Measurements from ENCODE around the gene L1CAM.

L1CAM gene

DNA sequence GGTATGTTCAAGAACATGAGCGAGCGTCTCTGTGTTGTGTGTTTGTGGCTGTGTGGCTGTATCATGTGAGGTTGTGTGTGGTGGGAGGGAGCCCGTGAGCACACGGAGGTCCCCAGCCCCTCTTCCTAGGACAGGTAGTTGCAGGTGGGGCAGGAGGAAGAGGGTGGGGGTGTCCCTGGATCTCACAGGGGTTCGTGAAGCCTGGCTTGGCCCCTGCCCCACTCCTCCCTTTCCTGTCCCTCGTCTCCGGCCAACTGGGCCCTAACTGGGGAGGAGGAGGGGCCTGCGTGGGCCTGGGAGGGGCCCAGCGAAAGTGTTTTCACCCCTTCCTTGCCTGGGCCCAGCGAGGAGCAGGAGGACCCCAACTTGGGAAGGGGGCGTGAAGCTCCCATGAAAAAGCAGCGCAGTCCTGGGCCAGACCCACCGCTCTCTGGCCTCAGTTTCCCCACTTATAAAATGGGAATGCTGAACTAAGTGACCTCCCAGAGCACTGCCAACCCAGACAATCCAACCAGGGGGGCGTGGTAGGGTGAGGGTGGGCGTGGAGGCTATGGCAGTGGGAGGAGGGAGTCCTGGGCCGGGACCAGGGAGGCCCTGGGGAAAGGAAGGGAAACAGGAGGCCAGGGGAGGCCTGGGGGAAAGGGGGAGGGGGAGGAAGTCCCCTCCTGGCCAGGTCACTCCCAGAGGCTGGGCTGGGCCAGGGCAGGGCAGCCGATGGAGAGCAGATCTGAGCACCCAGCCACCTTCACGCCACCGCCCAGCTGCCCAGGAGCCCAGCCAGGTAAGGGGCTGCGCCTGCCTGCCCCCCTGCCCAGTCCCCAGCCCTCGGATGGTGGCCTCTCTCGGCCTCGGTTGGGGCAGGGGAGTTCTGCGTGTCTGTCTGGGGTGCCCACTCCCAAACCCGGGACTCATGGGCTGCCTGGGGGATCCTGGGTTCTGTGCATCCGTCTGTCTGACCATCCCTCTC, 18.3 kb upstream of the L1CAM start, which contains the start of gene AVPR2:
AVPR2 (plus strand) TSS at position 683 of the 967 bp plus-strand sequence. CDS start 473 bp downstream, outside the sequence.
- peak in 1 of 10 donors; percentile 48 for DNase-seq
- intact Hi-C loops (cut with DNase I) = no loop called here

DNA sequence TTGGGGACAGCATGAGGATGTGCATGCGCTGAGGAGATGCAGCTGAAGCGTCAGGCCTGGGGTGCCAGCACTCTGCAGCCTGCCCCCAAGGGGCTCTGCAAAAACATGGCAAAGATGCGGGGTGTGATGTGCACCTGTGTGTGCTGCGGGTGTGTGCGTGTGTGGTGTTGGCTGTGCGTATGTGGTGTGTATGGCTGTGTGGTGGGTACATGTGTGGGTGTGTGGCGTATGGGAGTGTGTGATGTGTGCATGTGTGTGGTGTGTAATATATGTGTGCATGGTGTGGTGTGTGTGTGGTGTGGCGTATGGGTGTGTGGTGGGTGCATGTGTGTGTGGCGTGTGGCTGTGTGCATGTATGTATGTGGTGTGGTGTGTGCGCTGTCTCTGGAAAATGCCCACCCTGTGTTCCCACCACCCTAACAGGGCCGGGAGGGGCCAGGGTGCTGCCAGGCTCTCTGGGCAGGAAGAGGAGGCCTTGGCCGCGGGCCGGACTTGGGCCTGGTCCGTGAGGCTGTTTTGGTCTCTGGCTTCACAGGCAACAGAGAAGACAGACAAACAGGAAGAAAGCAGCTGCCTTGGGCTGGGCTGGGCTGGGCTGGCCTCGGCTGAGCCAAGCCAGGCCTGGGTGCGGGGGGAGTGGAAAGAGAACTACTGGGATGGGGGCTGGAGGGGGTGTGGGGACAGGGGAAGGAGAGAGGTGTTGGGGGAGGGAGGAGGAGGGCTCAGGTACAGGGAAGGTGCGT, 17.4 kb upstream of the L1CAM start:
- peak in 1 of 10 donors; percentile 57 for DNase-seq
- intact Hi-C loops (cut with DNase I) = no loop called here

DNA sequence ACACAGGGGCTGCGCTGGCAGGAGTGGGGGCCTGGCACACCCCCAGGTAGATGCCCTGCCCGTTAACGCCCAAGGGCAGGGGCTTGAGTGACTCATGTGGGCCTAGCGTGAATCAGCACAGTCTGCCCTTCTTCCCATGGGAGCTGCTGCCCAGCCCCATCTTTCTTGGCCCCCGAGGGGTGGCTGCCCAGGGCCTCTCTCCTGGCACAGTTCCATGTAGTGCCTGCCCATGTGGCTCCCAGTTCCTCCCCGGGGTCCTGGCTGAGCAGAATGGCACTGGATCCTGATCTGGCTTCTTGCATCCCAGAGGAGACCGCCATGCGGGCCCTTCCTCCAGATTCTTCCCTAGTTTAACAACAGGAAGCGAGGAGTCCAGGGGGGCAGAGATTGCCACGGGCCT, 16.4 kb upstream of the L1CAM start:
- DNase-seq = peak in 1 of 10 donors; percentile 33
- intact Hi-C loops (cut with DNase I) = no loop called here

DNA sequence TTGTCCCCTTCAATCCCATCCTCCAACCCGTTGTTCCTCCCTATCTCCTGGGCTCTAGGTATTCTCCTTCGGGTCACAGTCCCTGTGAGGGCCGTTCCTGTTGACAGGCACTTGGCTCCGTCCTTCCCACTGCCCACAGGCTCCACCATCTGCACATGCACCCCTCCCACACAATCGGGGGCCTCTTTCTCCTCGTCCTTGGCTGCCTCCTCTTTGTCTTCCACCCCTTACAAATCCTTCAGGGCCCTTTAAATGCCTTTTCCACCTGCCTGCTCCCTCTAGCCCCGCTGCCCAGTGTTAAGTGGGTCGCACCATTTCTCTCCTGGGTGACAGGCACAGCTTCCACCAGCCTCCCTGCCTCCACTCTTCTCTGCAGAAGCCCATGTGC, 15.8 kb upstream of the L1CAM start:
- DNase-seq = peak in 1 of 10 donors; percentile 39
- intact Hi-C loops (cut with DNase I) = no loop called here

DNA sequence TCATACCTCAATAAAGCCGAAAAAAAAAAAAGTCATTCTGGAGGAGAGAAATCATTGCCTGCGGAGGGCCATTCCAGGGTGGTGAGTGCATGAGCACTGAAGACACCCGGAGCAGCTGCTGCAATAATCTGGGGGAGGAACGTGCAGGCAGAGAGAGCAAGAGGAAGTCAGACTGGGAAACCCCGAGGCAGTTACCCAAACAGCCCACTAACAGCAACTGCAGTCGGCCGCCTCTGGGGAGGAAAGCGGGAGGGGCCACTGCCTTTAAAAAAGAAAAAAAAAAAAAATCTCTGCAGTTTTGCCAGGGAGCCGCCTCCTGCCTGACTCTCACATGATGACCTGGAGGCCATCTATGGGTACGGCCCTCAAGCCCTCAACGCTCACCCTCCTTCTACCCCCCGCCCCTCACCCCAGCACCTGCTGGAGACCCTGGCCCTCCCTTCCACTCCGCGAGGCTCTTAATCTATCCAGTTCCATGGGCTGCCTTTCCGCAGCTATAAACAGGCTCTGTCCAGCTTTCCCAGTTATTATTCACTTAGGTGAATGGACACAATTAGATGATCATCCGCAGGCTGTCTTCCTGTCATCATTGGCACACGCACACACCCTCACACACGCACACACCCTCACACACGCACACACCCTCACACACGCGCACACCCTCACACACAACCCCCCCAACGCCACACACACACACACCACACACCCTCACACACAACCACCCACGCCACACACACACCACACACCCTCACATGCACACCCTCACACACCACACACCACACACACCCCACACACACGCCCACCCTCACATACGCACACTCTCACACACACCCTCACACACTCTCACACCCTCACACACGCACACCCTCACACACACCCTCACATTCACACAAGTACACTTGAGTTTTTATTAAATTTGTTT, 15.1 kb upstream of the L1CAM start:
- intact Hi-C loops (cut with DNase I) = no loop called here
- peak in 2 of 10 donors; percentile 62 to 83 for DNase-seq

DNA sequence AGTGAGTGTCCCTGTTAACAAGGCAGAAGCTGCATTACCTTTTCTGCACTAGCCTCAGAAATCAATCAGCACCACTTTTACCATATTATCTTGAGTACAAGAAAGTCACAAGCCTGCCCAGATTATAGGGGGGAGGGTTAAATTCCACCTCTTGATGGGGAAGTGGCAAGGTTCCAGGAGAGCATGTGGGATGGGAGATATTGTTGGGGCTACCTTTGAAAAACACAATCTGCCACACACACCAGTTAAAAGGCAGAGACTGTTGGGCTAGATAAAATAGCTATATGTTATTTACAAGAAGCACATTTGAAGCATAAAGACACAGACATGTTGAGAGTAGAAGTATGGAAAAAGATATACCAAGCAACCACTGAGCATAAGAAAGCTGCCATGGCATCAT, 11.9 kb upstream of the L1CAM start:
- intact Hi-C loops (cut with DNase I) = no loop called here
- DNase-seq = no peak

DNA sequence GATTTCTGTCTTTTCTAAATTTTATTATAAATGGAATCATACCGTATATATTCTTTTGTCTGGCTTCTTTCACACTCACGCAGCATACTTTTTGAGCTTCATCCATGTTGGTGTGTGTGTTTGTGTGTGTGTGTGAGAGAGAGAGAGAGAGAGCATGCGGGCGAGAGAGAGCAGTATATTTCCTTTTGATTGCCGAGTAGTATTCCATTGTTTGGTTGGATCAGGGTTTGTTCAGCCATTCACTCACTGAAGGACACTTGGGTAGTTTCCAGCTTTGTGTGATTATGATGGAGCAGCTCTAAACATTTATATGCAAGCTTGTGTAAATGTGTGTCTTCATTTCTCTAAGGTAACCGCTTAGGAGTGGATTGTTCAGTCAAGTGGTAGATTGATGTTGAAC, 3.1 kb upstream of the L1CAM start:
- intact Hi-C loops (cut with DNase I) = loop anchor here (10.0 kb wide), 1 partner anchor 64 kb away; no protein-coding TSS in a partner anchor
- no peak for DNase-seq

DNA sequence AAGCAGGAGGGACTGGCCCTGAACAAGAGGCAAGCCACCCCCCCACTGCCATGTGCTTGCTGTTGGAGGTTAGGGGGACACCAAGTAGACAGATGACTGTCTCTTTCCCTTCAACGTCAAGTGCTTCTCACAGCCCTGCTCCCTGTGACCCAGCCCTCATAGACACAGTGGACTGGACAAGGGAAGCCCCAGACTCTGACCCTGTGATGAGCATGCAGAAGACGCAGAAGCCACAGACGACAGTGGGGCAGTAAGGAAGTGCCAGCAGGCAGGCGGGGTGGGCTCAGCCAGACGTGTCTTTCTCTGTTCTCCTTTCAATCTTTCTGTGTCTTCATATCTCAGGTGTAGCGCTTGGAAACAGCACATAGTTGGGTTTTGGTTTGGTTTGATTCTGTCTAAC, 2.4 kb upstream of the L1CAM start:
- peak in 3 of 10 donors; percentile 11 to 38 (median 16) for DNase-seq
- intact Hi-C loops (cut with DNase I) = loop anchor here (10.0 kb wide), 1 partner anchor 64 kb away; no protein-coding TSS in a partner anchor

DNA sequence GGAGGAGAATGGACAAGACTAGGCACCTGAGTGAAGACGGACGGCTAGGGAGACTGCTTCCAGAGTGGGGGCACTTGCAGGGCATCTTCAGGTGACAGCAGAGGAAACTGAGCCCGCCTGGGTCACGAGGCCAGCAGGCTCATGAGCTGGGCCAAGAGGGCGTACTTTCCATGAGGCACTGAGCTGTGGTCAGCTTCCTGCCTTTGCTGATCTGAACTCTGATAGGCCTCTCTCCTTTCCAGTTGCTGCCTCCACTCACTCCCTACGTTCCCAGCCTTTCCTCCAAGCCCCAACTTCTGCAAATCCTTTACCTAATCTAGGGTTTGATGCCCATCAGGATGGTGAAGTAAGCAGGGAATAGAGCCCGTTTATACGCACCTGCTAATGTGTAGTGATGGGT, 1.4 kb upstream of the L1CAM start:
- intact Hi-C loops (cut with DNase I) = loop anchor here (10.0 kb wide), 1 partner anchor 63 kb away; no protein-coding TSS in a partner anchor
- DNase-seq = peak in 3 of 10 donors; percentile 9 to 40 (median 37)

DNA sequence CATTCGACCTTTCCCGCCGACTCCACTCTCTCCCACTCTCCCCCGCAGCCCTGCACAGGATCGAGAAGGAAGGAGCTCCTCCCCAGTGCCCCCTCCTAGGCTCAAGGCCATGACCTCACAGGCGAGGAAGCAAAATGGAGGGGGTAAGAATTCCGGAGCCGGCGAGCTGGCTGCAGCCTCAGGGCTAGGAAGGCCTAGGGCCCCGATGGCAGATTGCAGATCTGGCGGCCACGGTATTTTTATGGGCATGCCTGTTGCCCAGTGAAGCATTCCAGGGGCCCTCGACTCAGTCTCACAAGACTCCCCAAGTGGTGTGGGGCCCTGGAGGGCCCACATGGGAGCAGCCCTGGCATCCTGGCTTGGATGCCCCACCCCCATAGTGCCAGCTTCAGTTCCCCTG, 942 bp upstream of the L1CAM start:
- intact Hi-C loops (cut with DNase I) = loop anchor here (10.0 kb wide), 1 partner anchor 62 kb away; no protein-coding TSS in a partner anchor
- DNase-seq = peak in 2 of 10 donors; percentile 12 to 54

DNA sequence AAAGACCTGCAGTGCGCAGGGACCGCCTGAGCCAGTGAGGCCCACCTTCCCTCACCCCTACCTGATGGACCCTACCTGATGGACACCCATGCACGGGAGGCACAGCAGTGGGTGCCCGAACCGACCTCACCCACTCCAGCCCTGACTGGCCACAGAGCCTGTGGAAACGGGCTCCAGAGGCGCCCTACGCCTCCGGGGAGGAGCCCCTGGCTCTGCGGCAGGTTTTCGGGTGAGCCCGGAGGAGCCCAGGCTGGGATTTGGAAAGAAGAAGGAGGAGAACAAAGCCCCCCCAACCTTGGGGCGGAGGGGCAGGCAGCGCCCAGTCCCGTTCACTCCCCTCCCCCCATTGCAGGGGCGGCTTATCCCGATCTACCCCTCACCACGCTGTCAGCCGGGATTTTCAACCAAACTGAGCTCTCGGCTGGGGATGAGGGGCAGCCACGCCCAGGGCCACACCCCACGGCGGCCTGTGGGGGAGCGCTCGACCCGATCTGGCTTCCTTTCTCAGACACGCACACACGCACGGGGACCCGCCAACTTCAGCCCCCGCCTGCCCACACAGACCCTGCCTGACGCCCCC, 675 bp downstream of the L1CAM start:
- peak in 3 of 10 donors; percentile 17 to 79 (median 72) for DNase-seq
- intact Hi-C loops (cut with DNase I) = loop anchor here (10.0 kb wide), 1 partner anchor 60 kb away; no protein-coding TSS in a partner anchor

DNA sequence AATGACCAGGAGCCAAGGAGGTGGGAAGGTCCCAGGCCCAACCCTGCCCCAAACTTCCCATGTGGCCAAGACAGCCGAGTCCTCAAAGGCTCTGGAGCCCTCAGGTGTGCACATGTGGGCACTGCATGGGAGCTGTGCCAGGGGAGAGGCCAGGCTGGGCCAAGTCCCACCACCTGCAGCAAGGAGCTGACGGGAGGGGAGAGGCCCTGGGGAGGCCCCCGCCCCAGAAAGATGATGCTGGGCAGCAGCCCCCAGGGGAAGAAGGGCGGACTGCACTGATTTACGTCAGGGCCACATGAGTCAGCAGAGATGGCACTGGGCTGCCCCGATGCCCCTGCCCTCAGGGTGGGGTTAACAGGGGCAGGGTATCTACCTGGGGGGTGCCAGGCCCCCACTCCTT, 1.4 kb downstream of the L1CAM start:
- intact Hi-C loops (cut with DNase I) = loop anchor here (10.0 kb wide), 1 partner anchor 60 kb away; no protein-coding TSS in a partner anchor
- peak in 3 of 10 donors; percentile 19 to 68 (median 57) for DNase-seq

DNA sequence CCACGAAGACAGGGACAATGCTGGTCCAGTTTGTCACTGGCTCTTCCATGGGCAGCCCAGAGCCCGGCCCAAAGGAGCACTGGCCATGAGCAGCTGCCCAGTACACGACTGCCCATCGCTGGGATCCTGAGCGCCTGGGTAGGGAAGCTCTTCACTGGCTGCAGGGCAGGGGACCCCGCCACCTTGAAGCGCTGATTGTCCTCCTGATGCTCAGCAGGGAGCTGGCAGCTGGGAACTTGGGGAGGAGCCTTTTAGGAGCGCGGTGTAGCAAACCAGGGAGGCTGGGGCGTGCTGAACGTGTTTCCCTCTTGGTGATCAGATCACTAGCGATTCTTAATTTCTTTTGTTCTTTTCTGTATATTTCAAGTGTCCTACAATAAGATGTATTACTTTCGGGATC, 1.8 kb downstream of the L1CAM start:
- intact Hi-C loops (cut with DNase I) = loop anchor here (10.0 kb wide), 1 partner anchor 59 kb away; no protein-coding TSS in a partner anchor
- DNase-seq = peak in 3 of 10 donors; percentile 31 to 81 (median 74)

DNA sequence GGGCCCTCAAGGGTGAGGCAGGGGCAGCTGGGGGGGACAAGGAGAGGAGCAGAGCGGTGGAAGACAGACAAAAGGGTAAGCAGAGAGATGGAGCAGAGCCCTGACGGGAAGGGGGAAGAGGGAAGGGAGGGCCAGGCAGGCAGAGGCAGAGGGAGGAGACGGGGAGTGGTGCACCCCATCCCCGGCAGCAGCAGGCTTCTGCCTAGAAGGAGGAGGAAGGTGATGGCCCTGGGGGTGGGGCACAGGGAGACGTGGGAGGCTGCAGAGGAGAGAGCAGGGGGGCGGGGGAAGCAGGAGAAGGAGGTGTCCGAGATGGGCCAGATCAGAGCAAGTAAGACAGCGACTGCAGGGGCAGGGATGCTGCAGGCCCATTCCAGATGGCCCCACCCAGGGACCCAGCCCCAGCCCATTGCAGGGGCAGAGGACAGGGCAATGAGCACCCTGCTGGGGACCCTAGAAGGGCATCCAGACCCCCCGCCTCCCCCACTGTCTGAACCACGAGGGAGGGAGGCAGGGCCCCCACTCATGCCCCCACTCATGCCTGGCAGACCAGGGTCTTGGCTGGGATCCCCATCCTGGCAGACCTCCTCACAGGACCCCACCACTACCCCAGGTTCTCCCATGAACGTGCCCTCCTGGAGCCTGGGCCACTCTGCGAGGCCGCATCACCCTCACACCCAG, 2.7 kb downstream of the L1CAM start:
- intact Hi-C loops (cut with DNase I) = loop anchor here (10.0 kb wide), 1 partner anchor 59 kb away; no protein-coding TSS in a partner anchor
- DNase-seq = peak in 2 of 10 donors; percentile 10 to 86

DNA sequence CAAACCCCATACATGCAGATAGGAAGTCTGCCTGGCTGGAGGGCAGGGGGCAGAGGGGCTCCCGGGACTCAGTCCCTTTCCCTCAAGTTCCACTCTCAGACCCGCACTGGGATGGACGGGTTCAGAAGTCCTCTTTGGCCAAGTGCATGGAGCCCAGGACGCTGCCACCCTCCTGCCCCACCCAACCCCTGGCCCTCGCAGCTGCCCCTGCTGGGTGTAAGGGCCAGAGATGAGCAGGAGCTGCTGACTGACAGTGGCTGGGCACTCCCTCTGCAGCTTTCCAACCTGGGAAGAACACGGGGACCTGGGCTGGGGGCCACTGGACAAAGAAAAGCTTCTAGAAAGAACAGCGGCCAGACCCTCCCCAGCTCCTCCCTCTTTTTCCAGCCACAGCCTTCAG, 3.4 kb downstream of the L1CAM start:
- intact Hi-C loops (cut with DNase I) = loop anchor here (10.0 kb wide), 1 partner anchor 58 kb away; no protein-coding TSS in a partner anchor
- peak in 3 of 10 donors; percentile 21 to 72 (median 24) for DNase-seq

DNA sequence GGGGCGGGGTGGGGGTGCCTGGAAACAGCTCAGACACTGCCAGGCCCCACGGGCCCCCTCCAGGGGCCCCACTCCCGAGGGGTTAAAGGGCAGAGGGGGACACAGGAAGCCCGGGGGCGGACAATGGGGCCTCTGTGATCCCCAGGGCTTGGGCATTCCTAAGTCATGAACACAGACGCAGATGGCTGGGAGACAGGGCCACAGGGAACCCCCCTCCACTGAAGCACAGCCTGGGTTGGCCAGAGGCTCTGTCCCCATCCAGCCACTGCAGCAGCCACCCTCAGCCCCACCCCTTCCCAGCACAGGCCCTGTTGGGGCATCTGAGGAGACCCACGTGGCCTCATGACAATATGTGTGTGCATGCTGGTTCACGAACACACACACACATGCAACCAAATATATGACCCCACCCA, 3.9 kb downstream of the L1CAM start:
- intact Hi-C loops (cut with DNase I) = loop anchor here (10.0 kb wide), 1 partner anchor 57 kb away; no protein-coding TSS in a partner anchor
- peak in 4 of 10 donors; percentile 14 to 79 (median 56) for DNase-seq

DNA sequence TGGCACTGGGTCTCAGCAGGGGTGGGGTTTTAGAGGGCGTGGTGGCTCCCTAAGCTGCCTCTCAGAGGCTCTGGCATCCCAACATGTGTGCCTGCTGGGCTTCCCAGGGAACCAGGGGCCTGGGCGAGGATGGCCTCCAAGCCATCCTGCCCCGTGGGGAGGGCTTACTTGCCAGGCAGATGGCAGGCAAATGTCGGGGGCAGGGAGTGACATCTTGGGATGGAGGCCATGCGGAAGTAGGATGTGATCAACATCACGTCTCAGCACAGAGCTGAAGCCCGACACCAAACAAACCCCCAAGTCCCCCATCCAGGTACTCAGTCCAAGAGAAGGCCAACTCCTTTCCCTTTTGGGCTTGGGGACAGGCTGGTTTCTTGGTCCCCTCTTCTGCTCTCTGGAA, 4.7 kb downstream of the L1CAM start:
- intact Hi-C loops (cut with DNase I) = loop anchor here (10.0 kb wide), 1 partner anchor 56 kb away; no protein-coding TSS in a partner anchor
- peak in 2 of 10 donors; percentile 50 to 52 for DNase-seq

DNA sequence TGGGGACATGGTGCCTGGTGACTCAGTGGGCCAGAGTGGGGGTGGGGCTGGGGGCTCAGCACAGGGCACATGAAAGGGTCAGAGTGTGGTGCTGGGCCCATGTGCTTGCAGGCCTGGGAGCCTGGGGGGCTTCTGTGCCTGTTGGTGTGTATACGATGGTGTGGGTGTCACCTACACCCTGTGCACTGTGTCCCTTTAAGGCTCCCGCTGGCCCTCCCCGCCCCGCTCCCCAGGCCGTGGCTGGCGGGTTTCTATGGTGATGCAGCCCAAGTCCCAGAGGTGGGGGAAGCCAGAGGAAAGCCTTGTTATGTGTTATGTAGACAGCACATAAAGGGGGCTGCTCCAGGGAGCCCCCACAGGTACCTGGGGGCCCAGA, 5.5 kb downstream of the L1CAM start:
- intact Hi-C loops (cut with DNase I) = loop anchor here (10.0 kb wide), 1 partner anchor 56 kb away; no protein-coding TSS in a partner anchor
- peak in 3 of 10 donors; percentile 71 to 85 (median 85) for DNase-seq

Measured in posterior cingulate gyrus (tissue), 11 donors.